GM18951 (cell line): ENCODE data around the gene PRR13.
"Not testable (repeated sequence)": the region's sequence is repeated elsewhere in the genome, so short reads cannot be mapped to it uniquely, and the experiment has no call there.

Experiments used
- POLR2A ChIP-seq: IDR thresholded peaks from 4 replicates; pipeline ENCODE4 v1.6.1; 2011; ENCODE audit warnings: mild to moderate bottlenecking; ENCODE audit not compliant: insufficient read length, insufficient read depth; ENCODE audit errors: extremely low read depth
- in situ Hi-C: fragments of 300-500 bp; cut with MboI; formaldehyde crosslinking; loops from one replicate; pipeline ENCODE4 v1.12.0; 2022; ENCODE audit warnings: low sequenced_read_pairs, mixed read lengths, inconsistent platforms; ENCODE audit not compliant: unreplicated experiment

The PRR13 gene, protein sequence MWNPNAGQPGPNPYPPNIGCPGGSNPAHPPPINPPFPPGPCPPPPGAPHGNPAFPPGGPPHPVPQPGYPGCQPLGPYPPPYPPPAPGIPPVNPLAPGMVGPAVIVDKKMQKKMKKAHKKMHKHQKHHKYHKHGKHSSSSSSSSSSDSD

DNA sequence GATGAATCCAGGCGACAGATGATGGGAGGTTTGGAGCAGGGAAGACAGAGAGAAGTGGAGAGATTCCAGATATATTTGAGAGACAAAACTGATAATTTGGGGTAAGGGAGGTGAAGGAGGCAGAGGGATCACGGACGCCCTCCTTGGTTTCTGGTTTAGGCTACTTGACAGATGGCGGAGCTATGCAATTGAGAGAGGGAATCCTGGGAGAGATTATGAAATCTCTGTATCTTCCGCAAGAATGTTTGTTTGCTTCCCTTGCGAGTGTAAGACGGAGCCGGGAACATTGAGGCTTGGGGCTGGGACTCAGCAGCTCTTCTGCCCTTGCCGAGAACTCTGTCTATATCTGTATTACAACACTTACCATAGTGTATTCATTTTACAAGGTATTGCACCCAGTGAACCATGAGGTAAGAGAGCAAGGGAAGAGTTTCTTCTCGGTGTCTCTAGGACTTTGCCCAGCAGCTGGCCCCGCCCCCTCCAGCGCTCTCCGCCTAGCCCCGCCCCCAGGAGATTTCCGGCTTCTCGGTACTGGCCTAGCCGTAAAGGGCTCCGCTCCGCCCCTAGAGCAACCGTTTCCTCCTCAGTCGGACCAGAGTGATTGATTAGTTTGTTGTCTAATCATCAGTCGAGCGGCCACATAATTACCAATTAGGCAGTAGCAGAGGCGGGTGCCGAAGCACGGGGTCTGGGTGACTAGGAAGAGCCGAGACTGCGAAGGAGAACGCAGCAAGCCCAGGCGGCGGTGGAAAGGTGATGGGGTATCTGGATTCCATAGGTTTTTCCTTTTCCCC, at the start of gene PRR13:
Gene PRR13, plus strand, starts transcription at position 695 of the 794 bp plus-strand sequence. CDS start 981 bp downstream, outside the sequence.
- in situ Hi-C loops = no loop called here
- TF ChIP-seq POLR2A = peak; percentile 96

DNA sequence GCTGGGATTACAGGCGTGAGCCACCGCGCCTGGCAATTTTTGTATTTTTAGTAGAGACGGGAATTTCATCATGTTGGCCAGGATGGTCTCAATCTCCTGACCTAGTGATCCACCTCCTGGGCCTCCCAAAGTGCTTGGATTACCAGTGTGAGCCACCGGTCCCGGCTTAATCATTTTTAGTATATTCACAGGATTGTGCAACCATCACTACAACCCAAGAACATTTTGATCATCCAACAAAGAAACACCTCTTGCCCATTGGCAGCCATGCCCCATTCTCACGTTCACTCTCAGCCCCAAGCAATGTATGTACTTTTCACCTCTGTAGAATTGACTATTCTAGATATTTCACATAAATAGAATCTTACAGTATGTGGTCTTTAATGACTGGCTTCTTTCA, 41.6 kb upstream of the PRR13 start:
- in situ Hi-C loops = no loop called here
- no peak for TF ChIP-seq POLR2A

DNA sequence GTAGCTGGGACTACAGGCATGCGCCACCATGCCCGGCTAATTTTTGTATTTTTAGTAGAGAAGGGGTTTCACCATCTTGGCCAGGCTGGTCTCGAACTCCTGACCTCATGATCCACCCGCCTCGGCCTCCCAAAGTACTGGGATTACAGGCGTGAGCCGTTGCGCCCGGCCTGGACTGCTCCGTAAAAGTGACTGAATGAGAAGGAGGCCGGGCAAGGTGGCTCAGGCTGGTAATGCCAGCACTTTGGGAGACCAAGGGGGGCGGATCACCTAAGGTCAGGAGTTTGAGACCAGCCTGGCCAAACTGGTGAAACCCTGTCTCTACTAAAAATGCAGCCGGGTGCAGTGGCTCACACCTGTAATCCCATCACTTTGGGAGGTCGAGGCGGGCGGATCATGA, 39.2 kb upstream of the PRR13 start:
- in situ Hi-C loops = not testable (repeated sequence)

DNA sequence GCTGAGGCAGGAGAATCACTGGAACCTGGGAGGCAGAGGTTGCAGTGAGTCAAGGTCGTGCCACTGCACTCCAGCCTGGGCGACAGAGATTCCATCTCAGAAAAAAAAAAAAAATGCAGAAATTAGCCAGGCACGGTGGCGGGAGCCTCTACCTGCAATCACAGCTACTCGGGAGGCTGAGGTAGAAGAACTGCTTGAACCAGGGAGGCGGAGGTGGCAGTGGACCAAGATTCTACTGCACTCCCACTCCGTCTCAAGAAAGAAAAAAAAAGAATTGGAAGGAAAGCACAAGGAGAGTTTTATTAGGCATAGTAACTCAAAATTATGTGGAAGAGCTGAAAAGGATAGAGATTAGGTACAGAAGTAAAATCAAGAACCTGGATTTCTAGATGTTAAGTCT, 38.7 kb upstream of the PRR13 start:
- TF ChIP-seq POLR2A = no peak
- in situ Hi-C loops = no loop called here

DNA sequence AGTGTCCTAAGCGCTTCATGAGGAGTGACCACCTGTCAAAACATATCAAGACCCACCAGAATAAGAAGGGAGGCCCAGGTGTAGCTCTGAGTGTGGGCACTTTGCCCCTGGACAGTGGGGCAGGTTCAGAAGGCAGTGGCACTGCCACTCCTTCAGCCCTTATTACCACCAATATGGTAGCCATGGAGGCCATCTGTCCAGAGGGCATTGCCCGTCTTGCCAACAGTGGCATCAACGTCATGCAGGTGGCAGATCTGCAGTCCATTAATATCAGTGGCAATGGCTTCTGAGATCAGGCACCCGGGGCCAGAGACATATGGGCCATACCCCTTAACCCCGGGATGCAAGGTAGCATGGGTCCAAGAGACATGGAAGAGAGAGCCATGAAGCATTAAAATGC, 30.6 kb upstream of the PRR13 start:
- TF ChIP-seq POLR2A = no peak
- in situ Hi-C loops = no loop called here

DNA sequence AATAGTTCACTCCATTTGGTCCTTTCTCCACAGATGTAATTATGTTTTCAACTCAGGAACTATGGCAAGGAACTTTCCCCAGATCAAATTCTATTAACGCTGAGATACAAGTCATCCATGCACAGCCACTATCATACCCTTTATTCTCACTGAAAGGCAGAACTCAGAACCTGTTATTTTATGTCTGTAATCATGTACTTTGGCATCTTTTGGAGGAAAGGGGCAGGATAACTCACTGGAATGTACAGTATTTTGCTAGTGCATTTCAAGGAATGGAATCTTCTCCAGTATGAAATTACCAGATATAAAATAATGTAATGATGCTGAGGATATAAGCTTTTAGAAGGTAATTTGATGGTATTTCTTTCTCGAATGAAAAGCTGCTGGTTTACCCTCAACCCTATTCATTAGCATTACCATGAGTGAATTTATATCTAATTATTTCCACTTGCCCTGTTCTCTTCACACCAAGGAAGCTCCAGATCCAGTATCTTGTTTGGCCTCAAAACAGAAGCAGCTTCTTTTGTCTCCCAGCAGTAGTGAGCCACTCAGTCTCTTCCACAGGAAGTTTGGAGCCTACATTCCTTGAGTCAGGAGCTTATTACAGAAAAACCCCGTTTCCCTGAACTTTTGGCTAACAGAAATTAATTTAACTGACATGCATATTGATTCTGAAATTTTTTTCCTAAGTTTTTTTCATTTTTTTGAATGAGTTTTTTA, 27.9 kb upstream of the PRR13 start:
- TF ChIP-seq POLR2A = no peak
- in situ Hi-C loops = no loop called here

DNA sequence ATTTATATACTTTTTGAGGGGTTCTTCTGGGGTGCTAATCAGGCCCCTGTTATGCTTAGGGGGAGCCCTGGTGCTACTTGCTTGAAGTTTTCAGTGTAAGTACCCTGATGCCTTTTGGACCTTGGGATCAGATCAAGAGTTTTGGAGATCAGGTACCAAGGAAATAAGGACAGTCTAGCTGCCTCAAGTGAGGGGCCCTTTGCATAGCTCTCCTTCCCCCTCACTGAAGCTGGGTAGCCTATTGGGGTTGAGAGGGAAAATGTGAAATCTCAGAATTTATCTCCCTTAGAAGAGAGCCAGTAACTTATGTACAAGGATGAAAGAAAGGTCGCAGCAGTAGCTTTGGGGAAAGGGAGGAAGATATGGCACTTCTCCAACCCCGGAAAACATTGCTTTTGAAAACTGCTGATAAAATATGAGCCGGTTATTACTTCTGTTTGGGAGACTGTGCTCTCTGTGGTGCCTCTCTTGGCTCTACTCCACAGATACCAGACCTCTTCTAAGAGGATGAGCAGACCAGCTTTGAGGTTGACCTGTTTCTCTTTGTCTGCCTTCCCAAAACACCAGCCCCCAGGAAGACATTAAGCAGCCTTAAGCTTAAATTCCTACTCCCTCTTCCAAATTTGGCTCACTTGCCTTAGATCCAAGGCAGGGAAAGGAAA, 26.6 kb upstream of the PRR13 start:
- no peak for TF ChIP-seq POLR2A
- in situ Hi-C loops = no loop called here

DNA sequence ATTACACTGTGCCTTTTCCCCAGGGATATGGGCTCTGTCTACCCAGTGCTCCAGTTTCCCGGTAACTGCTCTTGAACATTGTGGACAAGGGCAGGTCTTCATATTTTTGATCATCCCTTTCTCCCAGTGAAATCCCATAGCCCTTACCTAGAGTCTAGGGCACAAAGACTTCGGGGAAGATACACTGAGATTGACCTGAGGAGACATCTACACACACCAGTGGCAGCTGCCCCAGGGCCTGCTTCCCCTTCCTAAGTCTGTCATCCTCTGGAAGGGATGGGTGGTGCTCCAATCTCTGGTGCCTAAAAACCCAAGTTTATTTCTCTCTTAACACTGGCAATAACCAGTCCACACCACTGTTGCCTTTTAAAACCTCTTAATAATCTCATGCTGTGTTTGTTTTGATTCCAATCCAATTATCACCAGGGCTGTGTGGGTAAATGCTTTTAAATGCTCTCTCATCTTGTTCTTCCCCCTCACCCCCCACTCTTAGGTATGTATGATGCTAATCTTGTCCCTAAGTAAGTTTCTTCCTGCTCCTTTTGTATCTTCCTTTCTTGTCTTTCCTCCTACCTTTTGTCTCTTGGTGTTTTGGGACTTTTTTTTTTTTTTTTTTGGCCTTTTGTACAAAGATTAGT, 25.7 kb upstream of the PRR13 start:
- in situ Hi-C loops = not testable (repeated sequence)

DNA sequence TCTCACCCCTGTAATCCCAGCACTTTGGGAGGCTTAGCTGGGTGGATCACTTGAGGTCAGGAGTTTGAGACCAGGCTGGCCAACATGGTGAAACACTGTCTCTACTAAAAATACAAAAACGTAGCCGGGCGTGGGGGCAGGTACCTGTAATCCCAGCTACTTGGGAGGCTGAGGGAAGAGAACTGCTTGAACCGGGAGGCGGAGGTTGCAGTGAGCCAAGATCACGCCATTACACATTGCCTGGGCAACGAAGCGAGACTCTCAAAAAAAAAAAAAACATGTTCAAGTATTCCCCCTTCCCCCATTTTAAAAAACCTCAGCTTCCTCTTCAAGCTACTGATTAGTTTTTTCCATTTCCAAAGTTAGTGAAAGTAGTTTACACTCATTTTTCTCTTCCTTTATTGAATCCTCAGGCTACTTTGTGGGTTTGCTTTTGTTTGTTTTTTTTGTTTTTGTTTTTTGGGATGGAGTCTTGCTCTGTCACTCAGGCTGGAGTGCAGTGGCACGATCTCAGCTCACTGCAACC, 24.2 kb upstream of the PRR13 start:
- in situ Hi-C loops = not testable (repeated sequence)

DNA sequence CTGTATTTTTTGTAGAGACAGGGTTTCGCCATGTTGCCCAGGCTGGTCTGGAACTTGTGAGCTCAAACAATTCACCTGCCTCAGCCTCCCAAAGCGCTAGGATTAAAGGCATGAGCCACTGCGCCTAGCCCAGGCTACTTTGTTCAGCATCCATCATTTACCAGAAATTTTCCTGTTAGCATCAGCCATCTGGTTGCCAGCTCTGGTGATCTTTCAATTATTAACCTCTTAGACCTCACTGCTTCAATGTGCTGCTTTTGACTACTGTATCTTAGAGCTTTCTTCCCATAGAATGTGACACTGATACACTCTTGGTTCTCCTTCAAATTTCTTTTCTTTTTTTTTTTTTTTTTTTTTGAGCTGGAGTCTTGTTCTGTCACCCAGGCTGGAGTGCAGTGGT, 23.3 kb upstream of the PRR13 start:
- no peak for TF ChIP-seq POLR2A
- in situ Hi-C loops = no loop called here

DNA sequence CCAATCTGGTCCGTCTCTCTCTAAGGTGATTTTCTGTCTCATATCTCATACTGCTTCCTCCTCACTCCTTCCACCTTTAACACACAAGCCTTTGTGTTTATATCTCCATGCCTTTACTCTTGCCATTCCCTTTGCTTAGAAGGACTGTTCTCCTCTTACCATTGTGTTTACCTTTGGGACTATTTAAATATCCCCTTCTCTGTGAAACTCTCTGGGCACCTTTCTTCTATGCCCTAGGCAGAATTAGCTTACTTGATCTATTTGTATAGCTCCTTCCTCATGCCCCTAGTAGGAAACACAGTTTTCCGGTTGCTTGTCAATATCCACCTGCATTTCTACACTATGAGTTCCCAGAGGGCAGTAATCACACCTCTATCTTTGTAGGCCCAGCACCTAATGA, 21.8 kb upstream of the PRR13 start:
- in situ Hi-C loops = loop anchor here (5.0 kb wide), 1 partner anchor 67 kb away; no protein-coding TSS in a partner anchor
- no peak for TF ChIP-seq POLR2A

DNA sequence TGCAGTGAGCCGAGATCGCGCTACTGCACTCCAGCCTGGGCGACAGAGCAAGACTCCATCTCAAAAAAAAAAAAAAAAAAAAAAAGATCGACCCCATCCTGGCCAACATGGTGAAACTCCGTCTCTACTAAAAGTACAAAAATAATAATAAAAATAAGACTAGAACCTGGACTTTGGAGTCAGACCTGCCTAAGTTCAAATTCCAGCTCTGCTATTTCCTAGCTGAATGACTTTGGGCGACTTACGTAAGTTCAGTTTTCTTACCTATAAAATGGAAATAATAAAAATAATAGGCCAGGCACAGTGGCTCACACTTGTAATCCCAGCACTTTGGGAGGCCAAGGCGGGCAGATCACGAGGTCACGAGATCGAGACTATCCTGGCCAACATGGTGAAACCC, 19.3 kb upstream of the PRR13 start:
- in situ Hi-C loops = loop anchor here (5.0 kb wide), 1 partner anchor 70 kb away; no protein-coding TSS in a partner anchor

DNA sequence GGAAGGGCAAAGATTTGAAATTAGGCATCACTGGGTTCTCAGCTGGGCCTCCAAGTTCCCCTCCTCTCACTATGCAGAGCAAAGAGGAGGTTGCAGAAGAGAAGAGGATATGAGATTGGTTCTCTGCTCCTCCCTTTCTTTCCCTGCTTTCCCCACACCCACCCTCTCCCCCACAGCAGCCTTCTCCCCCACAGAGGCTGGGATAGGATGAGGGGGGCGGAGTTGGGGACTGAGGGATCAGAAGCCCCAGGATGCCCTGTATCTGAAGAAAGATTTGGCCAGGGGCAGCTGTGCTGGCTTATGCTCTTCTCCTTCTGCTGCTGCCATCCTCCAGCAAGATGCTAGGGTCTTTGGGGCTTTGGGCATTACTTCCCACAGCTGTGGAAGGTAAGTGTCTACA, 17.9 kb upstream of the PRR13 start, which contains the start of gene AMHR2:
Gene AMHR2, plus strand, starts transcription at position 259 of the 400 bp plus-strand sequence. Its CDS starts 80 bp downstream, at position 339.
- no peak for TF ChIP-seq POLR2A
- in situ Hi-C loops = loop anchor here (5.0 kb wide), 1 partner anchor 71 kb away; no protein-coding TSS in a partner anchor
